HepG2 (cell line): ENCODE measurements around the gene RPS27A. TPM values are rescaled to one million over a fixed set of nuclear protein-coding genes. Genes with fewer than 3 reads are reported as not detected.

ENCODE experiments used
- CBFB ChIP-seq: sonication (generic); formaldehyde crosslinking; IDR thresholded peaks from 2 replicates; pipeline ENCODE4 v1.4.0; 2020; ENCODE audit warnings: missing genetic modification reagents
- CEBPB ChIP-seq: IDR thresholded peaks from 2 replicates; pipeline ENCODE4 v1.6.1; 2011; ENCODE audit warnings: low read depth, low read length, improper control_type of control experiment, borderline replicate concordance
- ELF1 ChIP-seq: sonication (generic); formaldehyde crosslinking; IDR thresholded peaks from 2 replicates; pipeline ENCODE4 v1.4.0; 2020; ENCODE audit warnings: missing genetic modification reagents
- FOXK2 ChIP-seq: fragments of 450-650 bp; IDR thresholded peaks from 2 replicates; pipeline ENCODE4 v1.6.1; 2016
- GATAD1 ChIP-seq: IDR thresholded peaks from 2 replicates; pipeline ENCODE4 v1.6.1; 2016; ENCODE audit warnings: missing genetic modification reagents, missing compliant biosample characterization
- HOXA5 ChIP-seq: sonication (generic); formaldehyde crosslinking; IDR thresholded peaks from 2 replicates; pipeline ENCODE4 v1.4.0; 2020; ENCODE audit warnings: missing genetic modification reagents
- HOXD1 ChIP-seq: sonication (generic); formaldehyde crosslinking; IDR thresholded peaks from 2 replicates; pipeline ENCODE4 v1.5.0; 2020; ENCODE audit warnings: missing genetic modification reagents
- KAT7 ChIP-seq: IDR thresholded peaks from 2 replicates; pipeline ENCODE4 v1.6.1; 2018; ENCODE audit warnings: borderline replicate concordance, missing compliant biosample characterization
- NAIF1 ChIP-seq: sonication (generic); formaldehyde crosslinking; IDR thresholded peaks from 2 replicates; pipeline ENCODE4 v1.5.0; 2020; ENCODE audit warnings: mild to moderate bottlenecking, missing genetic modification reagents, borderline replicate concordance
- RFX1 ChIP-seq: fragments of 450-650 bp; IDR thresholded peaks from 2 replicates; pipeline ENCODE4 v1.6.1; 2017
- SIN3B ChIP-seq: fragments of 150-350 bp; IDR thresholded peaks from 2 replicates; pipeline ENCODE4 v1.6.1; 2014; ENCODE audit warnings: low read length
- YEATS4 ChIP-seq: sonication (generic); formaldehyde crosslinking; IDR thresholded peaks from 2 replicates; pipeline ENCODE4 v1.4.0; 2020; ENCODE audit warnings: missing genetic modification reagents, borderline replicate concordance
- ZNF644 ChIP-seq: IDR thresholded peaks from 2 replicates; pipeline ENCODE4 v1.6.1; 2016; ENCODE audit warnings: low read depth
- ZNF776 ChIP-seq: sonication (generic); formaldehyde crosslinking; IDR thresholded peaks from 2 replicates; pipeline ENCODE4 v1.4.0; 2020; ENCODE audit warnings: mild to moderate bottlenecking, missing genetic modification reagents
- polyA plus RNA-seq, 8 experiments: library from polyadenylated mRNA; depleted of rRNA in 3 of 8; stranded (reverse) in 7 of 8; unstranded in 1 of 8; fragments of >200 nt; fragmentation: Illumina TruSeq in 4 of 8; extraction: Trizol in 4 of 8; gene quantifications; 2 replicates each; pipeline versions ENCODE4 v1.2.1 to v1.2.3, GENCODE V29; 2011 to 2016; ENCODE audit warnings: low read depth in 4 of 8, missing spikeins in 1 of 8, mixed read lengths in 1 of 8; ENCODE audit not compliant: insufficient read depth in 1 of 8
- total RNA-seq, 5 experiments: library from RNA; depleted of rRNA; stranded (reverse); fragments of >200 nt; fragmentation: Illumina TruSeq; extraction: Trizol; gene quantifications; 2 replicates each; pipeline ENCODE4 v1.2.3, GENCODE V29; 2016; ENCODE audit warnings: low read depth in 1 of 5
- TF ChIP-seq, protein P1 (sequence below): sonication (generic); formaldehyde crosslinking; IDR thresholded peaks from 2 replicates; pipeline ENCODE4 v1.4.0; 2020; ENCODE audit warnings: missing genetic modification reagents, mild to moderate bottlenecking, borderline replicate concordance
- TF ChIP-seq, protein P2 (sequence below): sonication (generic); formaldehyde crosslinking; IDR thresholded peaks from 2 replicates; pipeline ENCODE4 v1.4.0; 2020; ENCODE audit warnings: missing genetic modification reagents
- TF ChIP-seq, protein P3 (sequence below): sonication (generic); formaldehyde crosslinking; conservative IDR thresholded peaks from 2 replicates; pipeline ENCODE4 v1.4.0; 2020; ENCODE audit warnings: missing genetic modification reagents
- TF ChIP-seq, protein P4 (sequence below): sonication (generic); formaldehyde crosslinking; IDR thresholded peaks from 2 replicates; pipeline ENCODE4 v1.4.0; 2020; ENCODE audit warnings: missing genetic modification reagents

RPS27A gene
- total and polyA plus RNA-seq, 2 of the 13 experiments (the other 11 are each of a cell fraction or from before 2014, with no cell fraction given), result 2,779 to 3,269 TPM

DNA sequence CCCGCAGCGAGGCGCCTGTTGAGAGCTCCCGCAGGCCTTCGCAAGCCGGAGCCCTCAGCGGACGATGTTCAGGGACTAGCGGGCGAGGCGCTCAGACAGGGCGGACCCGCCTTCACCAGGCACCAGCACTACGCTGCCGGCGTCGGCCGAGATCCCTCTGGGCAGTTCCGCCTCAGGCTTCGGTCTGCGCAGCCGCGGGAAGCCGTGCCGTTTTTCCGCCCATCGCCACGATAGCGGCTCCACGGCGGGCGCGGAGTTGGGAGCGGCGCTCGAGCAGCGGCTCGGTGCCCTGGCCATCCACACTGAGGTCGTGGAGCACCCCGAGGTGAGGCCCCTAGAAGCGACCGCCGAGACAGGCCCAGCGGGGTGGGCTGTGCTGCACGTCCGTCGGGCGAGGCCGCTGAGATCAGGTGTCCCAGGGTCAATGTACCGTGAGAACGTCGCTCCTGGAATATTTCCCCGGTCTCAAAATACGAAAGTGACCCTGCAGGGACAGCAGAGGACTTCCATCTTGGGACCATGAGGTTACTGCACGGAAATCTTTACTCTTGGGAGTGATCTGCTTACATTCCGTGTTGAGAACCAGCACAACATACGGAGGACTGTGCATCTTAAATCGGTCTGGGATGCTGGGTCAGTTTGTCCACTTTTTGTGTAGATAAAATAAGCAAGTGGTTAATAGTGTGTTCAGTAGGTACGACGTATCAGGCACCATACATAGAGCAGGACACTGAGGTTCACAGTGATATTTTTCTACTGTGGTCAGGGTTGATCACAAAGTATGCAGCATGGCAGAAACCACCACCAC is 49.8 kb downstream of the RPS27A start (continued):
- TF ChIP-seq, protein P1, sequence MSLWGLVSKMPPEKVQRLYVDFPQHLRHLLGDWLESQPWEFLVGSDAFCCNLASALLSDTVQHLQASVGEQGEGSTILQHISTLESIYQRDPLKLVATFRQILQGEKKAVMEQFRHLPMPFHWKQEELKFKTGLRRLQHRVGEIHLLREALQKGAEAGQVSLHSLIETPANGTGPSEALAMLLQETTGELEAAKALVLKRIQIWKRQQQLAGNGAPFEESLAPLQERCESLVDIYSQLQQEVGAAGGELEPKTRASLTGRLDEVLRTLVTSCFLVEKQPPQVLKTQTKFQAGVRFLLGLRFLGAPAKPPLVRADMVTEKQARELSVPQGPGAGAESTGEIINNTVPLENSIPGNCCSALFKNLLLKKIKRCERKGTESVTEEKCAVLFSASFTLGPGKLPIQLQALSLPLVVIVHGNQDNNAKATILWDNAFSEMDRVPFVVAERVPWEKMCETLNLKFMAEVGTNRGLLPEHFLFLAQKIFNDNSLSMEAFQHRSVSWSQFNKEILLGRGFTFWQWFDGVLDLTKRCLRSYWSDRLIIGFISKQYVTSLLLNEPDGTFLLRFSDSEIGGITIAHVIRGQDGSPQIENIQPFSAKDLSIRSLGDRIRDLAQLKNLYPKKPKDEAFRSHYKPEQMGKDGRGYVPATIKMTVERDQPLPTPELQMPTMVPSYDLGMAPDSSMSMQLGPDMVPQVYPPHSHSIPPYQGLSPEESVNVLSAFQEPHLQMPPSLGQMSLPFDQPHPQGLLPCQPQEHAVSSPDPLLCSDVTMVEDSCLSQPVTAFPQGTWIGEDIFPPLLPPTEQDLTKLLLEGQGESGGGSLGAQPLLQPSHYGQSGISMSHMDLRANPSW (CRISPR knock-in tag), result peak; percentile 27; the same call in 1 of the 2 replicates
- TF ChIP-seq HOXA5 (CRISPR knock-in tag), result peak; percentile 88
- TF ChIP-seq, protein P2, sequence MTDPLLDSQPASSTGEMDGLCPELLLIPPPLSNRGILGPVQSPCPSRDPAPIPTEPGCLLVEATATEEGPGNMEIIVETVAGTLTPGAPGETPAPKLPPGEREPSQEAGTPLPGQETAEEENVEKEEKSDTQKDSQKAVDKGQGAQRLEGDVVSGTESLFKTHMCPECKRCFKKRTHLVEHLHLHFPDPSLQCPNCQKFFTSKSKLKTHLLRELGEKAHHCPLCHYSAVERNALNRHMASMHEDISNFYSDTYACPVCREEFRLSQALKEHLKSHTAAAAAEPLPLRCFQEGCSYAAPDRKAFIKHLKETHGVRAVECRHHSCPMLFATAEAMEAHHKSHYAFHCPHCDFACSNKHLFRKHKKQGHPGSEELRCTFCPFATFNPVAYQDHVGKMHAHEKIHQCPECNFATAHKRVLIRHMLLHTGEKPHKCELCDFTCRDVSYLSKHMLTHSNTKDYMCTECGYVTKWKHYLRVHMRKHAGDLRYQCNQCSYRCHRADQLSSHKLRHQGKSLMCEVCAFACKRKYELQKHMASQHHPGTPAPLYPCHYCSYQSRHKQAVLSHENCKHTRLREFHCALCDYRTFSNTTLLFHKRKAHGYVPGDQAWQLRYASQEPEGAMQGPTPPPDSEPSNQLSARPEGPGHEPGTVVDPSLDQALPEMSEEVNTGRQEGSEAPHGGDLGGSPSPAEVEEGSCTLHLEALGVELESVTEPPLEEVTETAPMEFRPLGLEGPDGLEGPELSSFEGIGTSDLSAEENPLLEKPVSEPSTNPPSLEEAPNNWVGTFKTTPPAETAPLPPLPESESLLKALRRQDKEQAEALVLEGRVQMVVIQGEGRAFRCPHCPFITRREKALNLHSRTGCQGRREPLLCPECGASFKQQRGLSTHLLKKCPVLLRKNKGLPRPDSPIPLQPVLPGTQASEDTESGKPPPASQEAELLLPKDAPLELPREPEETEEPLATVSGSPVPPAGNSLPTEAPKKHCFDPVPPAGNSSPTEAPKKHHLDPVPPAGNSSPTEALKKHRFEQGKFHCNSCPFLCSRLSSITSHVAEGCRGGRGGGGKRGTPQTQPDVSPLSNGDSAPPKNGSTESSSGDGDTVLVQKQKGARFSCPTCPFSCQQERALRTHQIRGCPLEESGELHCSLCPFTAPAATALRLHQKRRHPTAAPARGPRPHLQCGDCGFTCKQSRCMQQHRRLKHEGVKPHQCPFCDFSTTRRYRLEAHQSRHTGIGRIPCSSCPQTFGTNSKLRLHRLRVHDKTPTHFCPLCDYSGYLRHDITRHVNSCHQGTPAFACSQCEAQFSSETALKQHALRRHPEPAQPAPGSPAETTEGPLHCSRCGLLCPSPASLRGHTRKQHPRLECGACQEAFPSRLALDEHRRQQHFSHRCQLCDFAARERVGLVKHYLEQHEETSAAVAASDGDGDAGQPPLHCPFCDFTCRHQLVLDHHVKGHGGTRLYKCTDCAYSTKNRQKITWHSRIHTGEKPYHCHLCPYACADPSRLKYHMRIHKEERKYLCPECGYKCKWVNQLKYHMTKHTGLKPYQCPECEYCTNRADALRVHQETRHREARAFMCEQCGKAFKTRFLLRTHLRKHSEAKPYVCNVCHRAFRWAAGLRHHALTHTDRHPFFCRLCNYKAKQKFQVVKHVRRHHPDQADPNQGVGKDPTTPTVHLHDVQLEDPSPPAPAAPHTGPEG (CRISPR knock-in tag), result peak; percentile 65; the same call in 1 of the 2 replicates
- TF ChIP-seq HOXD1, result 0 out of 2 replicates have a peak, but pooled peaks have one; percentile 31
- TF ChIP-seq NAIF1 (CRISPR knock-in tag), result peak; percentile 98
- TF ChIP-seq RFX1, result no peak
- TF ChIP-seq, protein P3, sequence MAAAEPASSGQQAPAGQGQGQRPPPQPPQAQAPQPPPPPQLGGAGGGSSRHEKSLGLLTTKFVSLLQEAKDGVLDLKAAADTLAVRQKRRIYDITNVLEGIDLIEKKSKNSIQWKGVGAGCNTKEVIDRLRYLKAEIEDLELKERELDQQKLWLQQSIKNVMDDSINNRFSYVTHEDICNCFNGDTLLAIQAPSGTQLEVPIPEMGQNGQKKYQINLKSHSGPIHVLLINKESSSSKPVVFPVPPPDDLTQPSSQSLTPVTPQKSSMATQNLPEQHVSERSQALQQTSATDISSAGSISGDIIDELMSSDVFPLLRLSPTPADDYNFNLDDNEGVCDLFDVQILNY, result peak; percentile 79
- TF ChIP-seq ZNF644 (CRISPR knock-in tag), result 0 out of 2 replicates have a peak, but pooled peaks have one; percentile 6
- TF ChIP-seq ZNF776 (CRISPR knock-in tag), result peak; percentile 95; the same call in 1 of the 2 replicates
- no peak for TF ChIP-seq FOXK2
- TF ChIP-seq SIN3B, result no peak
- peak; percentile 86; the same call in 1 of the 2 replicates for TF ChIP-seq GATAD1 (CRISPR knock-in tag)
- TF ChIP-seq CBFB (CRISPR knock-in tag), result peak; percentile 87
- TF ChIP-seq YEATS4 (CRISPR knock-in tag), result peak; percentile 97
- peak; percentile 94 for TF ChIP-seq ELF1 (CRISPR knock-in tag)
- TF ChIP-seq, protein P4, sequence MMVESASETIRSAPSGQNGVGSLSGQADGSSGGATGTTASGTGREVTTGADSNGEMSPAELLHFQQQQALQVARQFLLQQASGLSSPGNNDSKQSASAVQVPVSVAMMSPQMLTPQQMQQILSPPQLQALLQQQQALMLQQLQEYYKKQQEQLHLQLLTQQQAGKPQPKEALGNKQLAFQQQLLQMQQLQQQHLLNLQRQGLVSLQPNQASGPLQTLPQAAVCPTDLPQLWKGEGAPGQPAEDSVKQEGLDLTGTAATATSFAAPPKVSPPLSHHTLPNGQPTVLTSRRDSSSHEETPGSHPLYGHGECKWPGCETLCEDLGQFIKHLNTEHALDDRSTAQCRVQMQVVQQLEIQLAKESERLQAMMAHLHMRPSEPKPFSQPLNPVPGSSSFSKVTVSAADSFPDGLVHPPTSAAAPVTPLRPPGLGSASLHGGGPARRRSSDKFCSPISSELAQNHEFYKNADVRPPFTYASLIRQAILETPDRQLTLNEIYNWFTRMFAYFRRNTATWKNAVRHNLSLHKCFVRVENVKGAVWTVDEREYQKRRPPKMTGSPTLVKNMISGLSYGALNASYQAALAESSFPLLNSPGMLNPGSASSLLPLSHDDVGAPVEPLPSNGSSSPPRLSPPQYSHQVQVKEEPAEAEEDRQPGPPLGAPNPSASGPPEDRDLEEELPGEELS (CRISPR knock-in tag), result 0 out of 2 replicates have a peak, but pooled peaks have one; percentile 55
- no peak for TF ChIP-seq CEBPB
- TF ChIP-seq KAT7 (CRISPR knock-in tag), result peak; percentile 96
